LHCN-M2 (cell line): Measurements from ENCODE around the gene CAB39. TPM values are rescaled to one million over a fixed set of nuclear protein-coding genes. Genes with fewer than 3 reads are reported as not detected.

ENCODE experiments used
- DNase-seq: peaks from one replicate; pipeline ENCODE4 v3.0.0-alpha.2; 2012; ENCODE audit warnings: low read depth
- total RNA-seq: library from RNA; depleted of rRNA; stranded (reverse); fragments of >200 nt; gene quantifications from 2 replicates; pipeline ENCODE4 v1.2.3, GENCODE V29; 2014

The CAB39 gene
- total RNA-seq, 1 experiment from 2014 or later = 41.0 TPM

- no peak for DNase-seq
Observed at GRCh38 chr2:230783101-230783500, 70.5 kb downstream of the CAB39 start.

- no peak for DNase-seq
Observed at GRCh38 chr2:230784795-230785194, 72.2 kb downstream of the CAB39 start.

- DNase-seq = no peak
Observed at GRCh38 chr2:230785346-230785745, 72.7 kb downstream of the CAB39 start.

GRCh38 chr2:230787101-230787500 lies 74.5 kb downstream of the CAB39 start:
- DNase-seq = no peak

GRCh38 chr2:230788554-230789175 lies 76.0 kb downstream of the CAB39 start:
- DNase-seq = no peak

- no peak for DNase-seq
Observed at GRCh38 chr2:230790981-230791380, 78.3 kb downstream of the CAB39 start.

GRCh38 chr2:230793572-230794359 lies 81.1 kb downstream of the CAB39 start:
- peak; percentile 99 for DNase-seq

GRCh38 chr2:230794497-230794896 lies 81.9 kb downstream of the CAB39 start:
- no peak for DNase-seq

- no peak for DNase-seq
Observed at GRCh38 chr2:230795856-230796255, 83.2 kb downstream of the CAB39 start.

GRCh38 chr2:230796280-230796862 lies 83.7 kb downstream of the CAB39 start:
- peak; percentile 59 for DNase-seq

GRCh38 chr2:230797515-230798495 lies 85.2 kb downstream of the CAB39 start:
- DNase-seq = no peak

- peak; percentile 54 for DNase-seq
Observed at GRCh38 chr2:230798769-230799399, 86.2 kb downstream of the CAB39 start.

- DNase-seq = no peak
Observed at GRCh38 chr2:230805353-230806017, 92.8 kb downstream of the CAB39 start.

GRCh38 chr2:230807729-230808128 lies 95.1 kb downstream of the CAB39 start:
- DNase-seq = no peak

- DNase-seq = no peak
Observed at GRCh38 chr2:230809015-230809414, 96.4 kb downstream of the CAB39 start.

GRCh38 chr2:230809677-230810251 lies 97.1 kb downstream of the CAB39 start:
- no peak for DNase-seq

GRCh38 chr2:230811508-230811907 lies 98.9 kb downstream of the CAB39 start:
- DNase-seq = no peak

GRCh38 chr2:230812033-230812432 lies 99.4 kb downstream of the CAB39 start:
- no peak for DNase-seq

GRCh38 chr2:230814616-230815015 lies 102.0 kb downstream of the CAB39 start:
- no peak for DNase-seq

- DNase-seq = no peak
Observed at GRCh38 chr2:230815088-230815487, 102.4 kb downstream of the CAB39 start.
